GM12878 (cell line): ENCODE results near the gene CCDC112. TPM values are rescaled to one million over a fixed set of nuclear protein-coding genes. Genes with fewer than 3 reads are reported as not detected.
"Not testable (repeated sequence)": the region's sequence is repeated elsewhere in the genome, so short reads cannot be mapped to it uniquely, and the experiment has no call there.

Experiments
- ATAC-seq: fragments of 200-7000 bp; cut with Tn5 transposase; 3 replicates; pipeline ENCODE4 v1.9.1; 2020; ENCODE audit warnings: mild to moderate bottlenecking, moderate library complexity
- BruUV-seq: library from RNA; stranded (reverse); fragments of 400-500 nt; replicated peaks from 2 replicates; lab custom pipeline; 2021; lab: Mats Ljungman, UMichigan
- CTCF ChIA-PET: fragments of 300-600 bp; sonication (Branson Sonifier 250); formaldehyde crosslinking; extraction: SDS; loops from one replicate; lab custom pipeline; 2021; ENCODE audit warnings: inconsistent platforms; lab: Yijun Ruan, JAX
- POLR2A ChIA-PET: fragments of 350-600 bp; formaldehyde crosslinking; extraction: SDS; loops from one replicate; lab custom pipeline; 2021; ENCODE audit warnings: inconsistent platforms; lab: Charles Lee
- RAD21 ChIA-PET: fragments of 300-600 bp; sonication (Branson Sonifier 250); formaldehyde crosslinking; loops from one replicate; lab custom pipeline; 2023; ENCODE audit warnings: antibody characterized with exemption; ENCODE audit not compliant: unreplicated experiment; lab: Charles Lee
- SMC1A ChIA-PET: fragments of 300-600 bp; sonication (Branson Sonifier 250); formaldehyde crosslinking; loops from one replicate; lab custom pipeline; 2023; ENCODE audit not compliant: unreplicated experiment, uncharacterized antibody; lab: Charles Lee
- DNase-seq: peaks from one replicate; pipeline ENCODE4 v3.0.0-alpha.2; 2011; ENCODE audit warnings: low read depth, low spot score
- FAIRE-seq: peaks from 3 replicates; lab custom pipeline; 2011; peaks lifted over from hg19 to GRCh38; lab: Jason Lieb, UNC
- H2AFZ ChIP-seq: 2 replicates; pipeline ENCODE4 v1.6.0; 2011; ENCODE audit warnings: low read depth, low read length, control low read depth; ENCODE audit not compliant: control insufficient read depth
- H3K27ac ChIP-seq: 2 replicates; pipeline ENCODE4 v1.5.1; 2011; ENCODE audit warnings: control low read depth; ENCODE audit not compliant: control insufficient read depth, insufficient read depth
- H3K27me3 ChIP-seq, 2 experiments: replicated peaks in 1 of 2; 2 replicates each; pipeline versions ENCODE4 v1.6.0 to v1.6.1; 2011; ENCODE audit warnings: low read length in 1 of 2; ENCODE audit not compliant: control insufficient read depth in 2 of 2, insufficient read depth in 2 of 2
- H3K36me3 ChIP-seq, 2 experiments: 2 replicates each; pipeline ENCODE4 v1.5.1; 2011; ENCODE audit warnings: low read length in 1 of 2; ENCODE audit not compliant: control insufficient read depth in 2 of 2, insufficient read depth in 2 of 2
- H3K4me1 ChIP-seq: 2 replicates; pipeline ENCODE4 v1.6.1; 2011; ENCODE audit warnings: mild to moderate bottlenecking, low read length, moderate library complexity, mixed read lengths; ENCODE audit not compliant: control insufficient read depth, insufficient read depth
- H3K4me2 ChIP-seq: 2 replicates; pipeline ENCODE4 v1.6.0; 2011; ENCODE audit warnings: control low read depth; ENCODE audit not compliant: control insufficient read depth, insufficient read depth
- H3K4me3 ChIP-seq: fragments of 200-600 bp; sonication (generic); 2 replicates; pipeline ENCODE4 v1.5.1; 2016
- H3K79me2 ChIP-seq: 2 replicates; pipeline ENCODE4 v1.6.0; 2011; ENCODE audit warnings: low read length; ENCODE audit not compliant: control insufficient read depth, insufficient read depth
- H3K9ac ChIP-seq: 2 replicates; pipeline ENCODE4 v1.8.0; 2011; ENCODE audit warnings: low read length, control low read depth, mixed read lengths; ENCODE audit not compliant: control insufficient read depth, insufficient read depth
- H3K9me3 ChIP-seq: replicated peaks from 3 replicates; pipeline ENCODE4 v1.5.1; 2011; ENCODE audit warnings: mild to moderate bottlenecking, low read length; ENCODE audit not compliant: control insufficient read depth, insufficient read depth
- H4K20me1 ChIP-seq: 2 replicates; pipeline ENCODE4 v1.6.0; 2011; ENCODE audit not compliant: control insufficient read depth, insufficient read depth
- HCFC1 ChIP-seq: fragments of 150-350 bp; IDR thresholded peaks from 2 replicates; pipeline ENCODE4 v1.6.1; 2014; ENCODE audit warnings: low read length
- POU2F2 ChIP-seq: IDR thresholded peaks from 3 replicates; pipeline ENCODE4 v1.6.1; 2011; ENCODE audit warnings: low read depth, mild to moderate bottlenecking, low read length, borderline replicate concordance
- YY1 ChIP-seq: IDR thresholded peaks from 2 replicates; pipeline ENCODE4 v1.6.1; 2011; ENCODE audit warnings: low read depth, mild to moderate bottlenecking, low read length
- WGBS: methylation state at CpG from one replicate; pipeline ENCODE4 v1.1.6; 2016; ENCODE audit warnings: low lambda C conversion rate; ENCODE audit not compliant: insufficient replicate concordance, insufficient coverage; ENCODE audit errors: missing lambda C conversion rate; 5-methylcytosine and 5-hydroxymethylcytosine counted together
- in situ Hi-C: fragments of 300-500 bp; cut with MboI; formaldehyde crosslinking; loops from 9 replicates; pipeline ENCODE4 v1.14.3; 2018; ENCODE audit warnings: mixed read lengths
- intact Hi-C: fragments of 100-400 bp; cut with micrococcal nuclease; formaldehyde crosslinking; loops from one replicate; pipeline ENCODE4 v1.14.2; 2022; ENCODE audit not compliant: unreplicated experiment
- polyA plus RNA-seq, 11 experiments: library from polyadenylated mRNA; depleted of rRNA in 4 of 11; unstranded in 6 of 11; stranded (reverse) in 5 of 11; fragments of >200 nt; fragmentation: Nextera tagmentation in 4 of 11; fragmentation: Illumina TruSeq in 1 of 11; extraction: Ambion mirVana in 4 of 11; extraction: Trizol in 1 of 11; gene quantifications; 1 replicate in 1 of 11; 2 replicates in 10 of 11; pipeline versions ENCODE4 v1.2.1 to v1.2.3, GENCODE V29; 2011 to 2016; ENCODE audit warnings: inconsistent platforms in 2 of 11, missing spikeins in 2 of 11, low read depth in 1 of 11
- total RNA-seq, 4 experiments: library from RNA; depleted of rRNA in 3 of 4; stranded (reverse); fragments of >200 nt in 3 of 4; fragmentation: Illumina TruSeq in 1 of 4; extraction: Trizol in 1 of 4; gene quantifications; 2 replicates each; pipeline versions ENCODE4 v1.2.1 to v1.2.3, GENCODE V29; 2013 to 2021

CCDC112 gene
- total and polyA plus RNA-seq, 10 of the 15 experiments (the other 5 are each of a cell fraction or from before 2014, with no cell fraction given), result 0.12 to 2.0 (median 0.58) TPM

DNA sequence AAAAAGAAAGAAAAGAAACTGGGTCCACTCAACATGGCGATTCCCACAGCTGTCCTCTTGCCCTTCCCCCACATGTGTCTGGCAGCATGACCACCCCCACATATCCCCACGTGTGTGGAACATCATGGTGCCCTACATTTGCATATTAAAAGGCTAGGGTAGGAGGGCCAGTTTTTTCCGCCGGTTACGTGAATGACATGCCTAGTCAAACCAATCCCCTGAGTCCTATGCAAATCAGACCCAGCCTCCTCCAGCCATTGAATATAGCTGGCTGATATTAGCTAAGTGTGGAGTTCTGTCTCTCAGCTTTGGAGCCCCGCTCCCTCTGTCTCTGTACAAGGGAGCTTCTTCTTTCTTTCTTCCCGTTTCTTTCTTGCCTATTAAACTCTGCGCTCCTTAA, 33.0 kb upstream of the CCDC112 start:
- ChIA-PET POLR2A (no interaction called here), CTCF (interaction anchor here (1.6 to 3.1 kb wide), 3 partner anchors 10 to 264 kb away, joined by 3 to 30 read pairs (median 7); no protein-coding TSS in a partner anchor), RAD21 (interaction anchor here (0.9 to 2.0 kb wide), 3 partner anchors 12 to 245 kb away, joined by 3 to 10 read pairs (median 8); no protein-coding TSS in a partner anchor), SMC1A (interaction anchor here (2.2 kb wide), 1 partner anchor 18 kb away, joined by 5 read pairs; no protein-coding TSS in a partner anchor)
- Histone ChIP-seq H2AFZ (no peak overlapping the region; the same call in 1 of the 2 replicates), H3K79me2 (no peaks in the 10 kb centered on the region), H3K4me2 (no peak overlapping the region), H3K4me1 (no peaks in the 10 kb centered on the region), H3K27me3 (no peaks in the 10 kb centered on the region), H3K27ac (no peak overlapping the region), H3K4me3 (no peak overlapping the region), H3K36me3 (no peaks in the 10 kb centered on the region), H3K9ac (no peak overlapping the region), H3K9me3 (0 out of 3 replicates have a peak, but pooled peaks cover 2% of the 10 kb centered on the region), H4K20me1 (no peaks in the 10 kb centered on the region)
- DNase-seq, result no peak
- intact Hi-C loops, result no loop called here
- in situ Hi-C loops, result no loop called here
- 35% methylated on average over 8 of the region's 8 CpGs for WGBS
- no peak for FAIRE-seq
- ATAC-seq, result no peak
- TF ChIP-seq YY1 (0 out of 2 replicates have a peak, but pooled peaks have one; percentile 15), HCFC1 (no peak)
- BruUV-seq, result no TSS peak

DNA sequence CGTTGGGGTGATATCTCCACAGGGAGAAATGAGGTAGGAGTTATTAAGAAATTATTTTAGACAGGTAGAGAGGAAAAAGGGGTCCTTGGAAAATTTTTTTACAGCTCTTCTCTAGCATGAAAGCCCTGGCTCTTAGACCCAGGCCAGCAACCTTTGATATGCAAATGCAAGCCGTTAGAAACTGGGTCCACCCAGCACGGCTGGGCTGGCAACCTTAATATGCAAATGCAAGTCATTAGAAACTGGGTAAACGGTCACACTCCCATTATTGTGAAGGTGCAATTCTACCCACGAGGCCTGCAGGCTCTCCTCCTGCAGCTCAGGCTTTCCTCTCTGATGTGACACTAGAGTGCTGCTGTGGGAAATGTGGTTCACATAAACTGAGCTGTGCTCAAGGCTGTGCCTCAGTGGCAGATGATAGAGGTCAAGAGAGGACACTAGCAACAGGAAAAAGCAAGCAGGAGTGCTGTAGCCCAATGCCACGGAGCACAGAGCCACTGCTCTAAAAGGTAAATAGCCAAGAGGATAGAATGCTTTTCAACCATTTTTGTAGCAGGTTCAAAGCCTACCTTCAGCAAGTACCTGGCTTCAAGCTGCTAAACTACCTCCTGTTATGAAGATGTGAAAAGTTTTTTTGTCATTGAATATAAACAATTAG, 32.3 kb upstream of the CCDC112 start:
- intact Hi-C loops, result not testable (repeated sequence)

More for the DNA sequence above, 32.3 kb upstream of the CCDC112 start:
- H3K4me3 ChIP-seq, DNase-seq, H3K79me2 ChIP-seq, H3K27me3 ChIP-seq, H3K36me3 ChIP-seq, H4K20me1 ChIP-seq, BruUV-seq, in situ Hi-C loops, H3K4me1 ChIP-seq, H3K4me2 ChIP-seq, H2AFZ ChIP-seq, FAIRE-seq, H3K9ac ChIP-seq, H3K27ac ChIP-seq, H3K9me3 ChIP-seq: not testable (repeated sequence)
- 7% methylated on average over 6 of the region's 6 CpGs for WGBS
- peak; percentile 64; the same call in 1 of the 3 replicates for TF ChIP-seq POU2F2
- CTCF ChIA-PET, result interaction anchor here (0.7 to 3.1 kb wide), 3 partner anchors 12 to 265 kb away, joined by 3 to 30 read pairs (median 3); no protein-coding TSS in a partner anchor
- RAD21 ChIA-PET, result interaction anchor here (0.9 kb wide), 1 partner anchor 11 kb away, joined by 3 read pairs; no protein-coding TSS in a partner anchor
- ATAC-seq, result peak; percentile 52
- SMC1A ChIA-PET, result interaction anchor here (2.2 kb wide), 1 partner anchor 17 kb away, joined by 5 read pairs; no protein-coding TSS in a partner anchor
- POLR2A ChIA-PET, result interaction anchor here (0.9 kb wide), 1 partner anchor 208 kb away, joined by 3 read pairs; no protein-coding TSS in a partner anchor
